ENCODE measurements around the gene MFSD1.

DNA sequence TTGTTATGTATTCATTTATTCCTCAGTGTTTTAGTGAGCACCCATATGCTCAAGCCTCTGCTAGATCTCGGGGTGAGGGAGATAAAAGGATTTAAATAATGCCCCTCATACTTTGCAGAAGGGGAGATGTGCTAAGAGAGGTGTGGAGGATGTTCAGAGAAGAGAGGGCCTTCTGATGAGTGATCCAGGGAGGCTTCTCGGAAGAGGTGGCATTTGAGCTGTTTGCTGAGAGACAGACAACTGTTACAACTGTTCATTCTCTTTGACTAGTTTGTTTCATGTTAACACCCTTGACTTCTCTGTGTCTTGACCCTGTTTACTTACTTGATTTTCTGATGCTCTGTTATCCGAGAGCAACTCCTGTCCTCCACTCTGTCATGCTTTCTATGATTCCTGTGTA, 34.5 kb downstream of the MFSD1 start:
- TF ChIP-seq, protein P1, sequence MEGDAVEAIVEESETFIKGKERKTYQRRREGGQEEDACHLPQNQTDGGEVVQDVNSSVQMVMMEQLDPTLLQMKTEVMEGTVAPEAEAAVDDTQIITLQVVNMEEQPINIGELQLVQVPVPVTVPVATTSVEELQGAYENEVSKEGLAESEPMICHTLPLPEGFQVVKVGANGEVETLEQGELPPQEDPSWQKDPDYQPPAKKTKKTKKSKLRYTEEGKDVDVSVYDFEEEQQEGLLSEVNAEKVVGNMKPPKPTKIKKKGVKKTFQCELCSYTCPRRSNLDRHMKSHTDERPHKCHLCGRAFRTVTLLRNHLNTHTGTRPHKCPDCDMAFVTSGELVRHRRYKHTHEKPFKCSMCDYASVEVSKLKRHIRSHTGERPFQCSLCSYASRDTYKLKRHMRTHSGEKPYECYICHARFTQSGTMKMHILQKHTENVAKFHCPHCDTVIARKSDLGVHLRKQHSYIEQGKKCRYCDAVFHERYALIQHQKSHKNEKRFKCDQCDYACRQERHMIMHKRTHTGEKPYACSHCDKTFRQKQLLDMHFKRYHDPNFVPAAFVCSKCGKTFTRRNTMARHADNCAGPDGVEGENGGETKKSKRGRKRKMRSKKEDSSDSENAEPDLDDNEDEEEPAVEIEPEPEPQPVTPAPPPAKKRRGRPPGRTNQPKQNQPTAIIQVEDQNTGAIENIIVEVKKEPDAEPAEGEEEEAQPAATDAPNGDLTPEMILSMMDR (IDR thresholded peaks at IDR 0.05) = no peak
- no peak for TF ChIP-seq POLR2A (IDR thresholded peaks at IDR 0.05)

Measured in thyroid gland (tissue), 4 donors.